Stimulated activated CD8-positive, alpha-beta memory T cell treated with anti-CD3 and anti-CD28 coated beads, Interleukin-4, amount 100 ng/mL, for 1 hour (primary cell): ENCODE data around the gene SSC5D.
"Not testable (repeated sequence)": the region's sequence is repeated elsewhere in the genome, so short reads cannot be mapped to it uniquely, and the experiment has no call there.

ENCODE experiments used
- DNase-seq, 2 donors: peaks; one replicate each; pipeline ENCODE4 v3.0.0-alpha.2; 2020; ENCODE audit warnings: low read depth in 2 of 2, low spot score in 1 of 2

Gene SSC5D

DNA sequence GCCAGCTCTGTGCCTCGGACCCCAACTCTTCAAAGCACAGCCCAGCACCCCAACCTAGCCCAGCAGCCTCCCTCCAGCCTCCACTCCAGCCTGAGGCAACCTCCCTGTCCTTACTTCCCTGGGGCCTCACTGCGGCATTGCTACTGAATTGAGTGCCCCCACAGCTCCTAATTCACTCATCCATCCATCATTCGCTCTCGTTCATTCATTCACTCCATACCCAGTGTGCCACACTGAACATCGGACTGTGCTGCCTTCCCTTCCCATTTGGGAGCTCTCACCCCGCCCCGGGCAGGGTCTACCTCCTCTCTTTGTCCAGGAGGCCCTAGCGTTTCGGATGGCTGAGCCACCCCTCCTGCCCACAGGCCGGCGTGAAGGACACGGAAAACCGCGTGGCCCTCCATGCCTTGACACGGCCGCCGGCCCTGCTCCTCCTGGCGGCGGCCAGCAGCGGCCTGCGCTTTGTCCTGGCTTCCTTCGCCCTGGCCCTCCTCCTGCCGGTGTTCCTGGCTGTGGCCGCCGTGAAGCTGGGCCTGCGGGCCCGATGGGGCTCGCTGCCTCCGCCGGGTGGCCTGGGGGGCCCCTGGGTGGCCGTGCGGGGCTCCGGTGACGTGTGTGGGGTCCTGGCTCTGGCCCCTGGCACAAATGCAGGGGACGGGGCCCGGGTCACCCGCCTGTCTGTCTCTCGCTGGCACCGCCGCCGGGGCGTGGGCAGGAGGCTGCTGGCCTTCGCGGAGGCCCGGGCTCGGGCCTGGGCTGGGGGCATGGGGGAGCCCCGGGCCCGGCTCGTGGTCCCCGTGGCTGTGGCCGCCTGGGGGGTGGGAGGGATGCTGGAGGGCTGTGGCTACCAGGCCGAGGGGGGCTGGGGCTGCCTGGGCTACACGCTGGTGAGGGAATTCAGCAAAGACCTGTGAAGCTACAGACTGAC is 1.9 kb upstream of the SSC5D start:
- no peak for DNase-seq

DNA sequence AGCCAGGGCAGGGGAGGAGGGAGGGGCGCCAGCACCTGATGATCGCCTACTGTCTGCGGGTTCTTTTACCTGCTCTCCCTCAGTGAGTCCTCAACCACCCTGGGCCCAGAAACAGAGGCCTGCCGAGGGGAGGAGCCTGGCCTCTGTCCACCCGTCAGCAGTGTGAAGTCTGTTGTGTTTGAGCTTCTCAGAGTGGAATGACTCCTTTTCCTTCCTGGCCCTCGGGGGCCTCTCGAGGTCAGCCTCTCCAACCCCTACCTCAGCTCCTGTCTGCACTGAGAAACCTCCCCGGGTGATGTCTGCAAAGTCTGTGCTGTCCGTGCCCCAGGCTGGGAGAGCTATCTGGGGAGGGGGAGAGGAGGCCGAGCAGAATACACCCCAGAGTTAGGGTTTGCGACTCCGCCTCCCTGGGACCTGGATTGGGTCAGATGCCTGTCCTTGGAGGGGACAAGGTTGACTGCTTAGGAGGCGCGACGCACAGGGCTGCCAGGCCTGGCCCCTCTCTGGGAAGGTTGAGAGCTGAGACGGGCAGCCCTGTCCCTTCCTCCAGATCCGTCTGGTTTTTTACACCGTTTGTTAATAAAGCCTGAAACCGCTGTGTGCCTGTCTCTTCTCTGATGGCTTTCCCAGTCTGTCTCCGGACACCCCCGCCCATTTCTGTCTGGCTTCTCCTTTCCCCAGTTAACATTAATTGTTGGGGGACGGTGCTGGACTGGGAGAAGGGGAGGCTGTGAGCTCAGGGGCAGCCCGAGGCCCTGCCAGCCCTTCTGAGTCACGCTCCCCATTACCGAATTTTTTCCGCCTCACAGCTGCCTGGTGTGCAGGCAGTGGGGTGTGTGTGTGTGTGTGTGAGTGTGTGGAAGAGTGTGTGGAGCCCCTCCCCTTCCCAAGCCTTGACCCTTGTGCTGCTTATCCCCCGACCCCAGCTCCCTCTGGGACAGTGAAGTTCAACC is 989 bp upstream of the SSC5D start:
- no peak for DNase-seq

DNA sequence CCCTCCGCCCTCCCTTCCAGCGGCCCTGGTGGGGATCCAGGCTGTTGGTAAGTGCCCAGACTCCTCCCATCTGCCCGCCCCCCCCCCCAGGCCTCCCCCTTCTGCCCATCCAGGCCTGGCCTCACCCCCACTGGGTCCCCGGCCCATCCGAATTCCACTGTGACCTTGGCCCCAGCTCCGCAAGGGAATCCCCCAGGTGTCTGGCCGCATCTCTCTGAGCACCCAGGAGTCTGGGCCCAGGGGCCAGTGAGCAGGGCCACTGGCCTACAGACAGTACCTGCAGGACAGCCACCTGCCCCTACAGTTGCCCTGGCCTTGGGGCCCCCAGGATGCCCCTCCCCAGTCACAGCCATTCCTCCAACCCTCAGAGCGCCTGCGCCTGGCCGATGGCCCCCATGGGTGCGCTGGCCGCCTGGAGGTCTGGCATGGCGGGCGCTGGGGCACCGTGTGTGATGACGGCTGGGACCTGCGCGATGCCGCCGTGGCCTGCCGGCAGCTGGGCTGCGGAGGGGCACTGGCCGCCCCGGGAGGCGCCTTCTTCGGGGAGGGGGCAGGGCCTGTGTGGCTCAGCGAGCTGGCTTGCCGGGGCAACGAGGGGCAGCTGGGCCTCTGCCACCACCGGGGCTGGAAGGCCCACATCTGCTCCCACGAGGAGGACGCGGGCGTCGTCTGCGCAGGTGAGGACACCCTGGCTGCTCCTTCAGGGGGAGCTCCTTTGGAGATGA is 912 bp downstream of the SSC5D start:
- DNase-seq = no peak

DNA sequence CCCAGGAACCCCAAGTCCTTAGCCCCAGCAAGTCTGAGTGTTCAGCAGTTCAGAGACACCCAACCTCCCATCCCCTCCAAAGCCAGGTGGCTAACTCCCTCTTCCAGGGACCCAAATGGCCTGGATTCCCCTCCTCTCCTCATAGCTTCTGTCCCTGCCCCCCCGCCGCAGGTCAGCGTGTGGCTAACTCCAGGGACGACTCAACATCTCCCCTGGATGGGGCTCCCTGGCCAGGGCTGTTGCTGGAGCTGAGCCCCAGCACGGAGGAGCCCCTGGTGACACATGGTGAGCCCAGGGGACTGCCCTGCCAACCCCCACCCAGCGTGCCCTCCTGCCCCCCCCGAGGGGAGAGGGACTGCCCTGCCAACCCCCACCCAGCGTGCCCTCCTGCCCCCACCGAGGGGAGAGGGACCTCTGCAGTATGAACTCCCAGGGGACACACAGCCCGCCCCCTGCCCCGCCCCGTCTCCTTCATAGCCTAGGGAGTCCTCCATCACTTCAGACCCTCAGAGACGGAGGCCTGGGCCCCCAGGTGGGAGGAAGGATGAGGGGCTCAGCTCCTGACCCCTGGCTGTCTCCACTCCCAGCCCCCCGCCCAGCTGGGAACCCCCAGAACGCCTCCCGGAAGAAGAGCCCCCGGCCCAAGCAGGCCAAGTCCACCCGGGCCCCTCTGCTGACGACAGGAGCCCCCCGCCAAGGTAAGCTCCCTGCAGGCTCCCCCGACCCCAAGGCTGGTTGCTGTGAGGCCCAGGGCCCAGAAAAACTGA is 1.7 kb downstream of the SSC5D start:
- DNase-seq = no peak

DNA sequence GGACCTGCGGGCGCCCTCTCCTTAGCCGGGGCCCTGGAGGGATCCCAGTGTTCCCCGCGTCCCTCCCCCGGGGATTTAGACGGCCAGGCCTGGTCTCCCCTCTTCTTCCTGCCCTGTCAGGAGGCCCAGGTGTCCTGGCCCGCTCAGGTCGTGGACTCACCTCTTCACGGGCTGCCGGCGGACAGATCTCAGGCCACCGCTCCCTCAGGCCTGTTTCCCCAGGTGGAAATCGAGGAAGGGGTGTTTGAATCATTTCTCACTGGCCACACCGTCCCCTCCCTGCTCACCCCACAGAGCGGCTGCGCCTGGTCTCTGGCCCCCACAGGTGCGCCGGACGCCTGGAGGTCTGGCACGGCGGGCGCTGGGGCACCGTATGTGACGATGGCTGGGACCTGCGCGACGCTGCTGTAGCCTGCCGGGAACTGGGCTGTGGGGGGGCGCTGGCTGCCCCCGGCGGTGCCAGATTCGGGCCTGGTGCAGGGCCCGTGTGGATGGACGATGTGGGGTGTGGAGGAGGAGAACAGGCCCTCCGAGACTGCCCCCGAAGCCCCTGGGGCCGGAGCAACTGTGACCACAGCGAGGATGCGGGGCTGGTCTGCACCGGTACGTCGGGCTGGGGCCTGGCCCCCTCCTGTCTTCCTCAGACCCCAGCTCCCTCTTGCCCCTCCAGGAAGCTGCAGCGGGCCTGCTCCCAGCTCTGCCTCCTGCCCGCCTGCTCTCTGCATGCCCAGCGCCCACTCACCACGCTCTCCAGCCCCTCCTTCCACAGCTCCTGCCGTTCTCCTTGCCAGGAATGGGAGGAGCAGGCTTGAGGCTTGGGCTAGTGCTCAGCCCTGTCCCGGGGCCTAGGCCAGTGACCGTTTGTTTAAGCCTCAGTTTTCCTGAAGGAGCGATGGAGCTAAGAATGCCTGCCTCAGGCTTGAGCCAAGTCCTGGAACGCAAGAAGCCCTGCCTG is 2.5 kb downstream of the SSC5D start:
- no peak for DNase-seq

DNA sequence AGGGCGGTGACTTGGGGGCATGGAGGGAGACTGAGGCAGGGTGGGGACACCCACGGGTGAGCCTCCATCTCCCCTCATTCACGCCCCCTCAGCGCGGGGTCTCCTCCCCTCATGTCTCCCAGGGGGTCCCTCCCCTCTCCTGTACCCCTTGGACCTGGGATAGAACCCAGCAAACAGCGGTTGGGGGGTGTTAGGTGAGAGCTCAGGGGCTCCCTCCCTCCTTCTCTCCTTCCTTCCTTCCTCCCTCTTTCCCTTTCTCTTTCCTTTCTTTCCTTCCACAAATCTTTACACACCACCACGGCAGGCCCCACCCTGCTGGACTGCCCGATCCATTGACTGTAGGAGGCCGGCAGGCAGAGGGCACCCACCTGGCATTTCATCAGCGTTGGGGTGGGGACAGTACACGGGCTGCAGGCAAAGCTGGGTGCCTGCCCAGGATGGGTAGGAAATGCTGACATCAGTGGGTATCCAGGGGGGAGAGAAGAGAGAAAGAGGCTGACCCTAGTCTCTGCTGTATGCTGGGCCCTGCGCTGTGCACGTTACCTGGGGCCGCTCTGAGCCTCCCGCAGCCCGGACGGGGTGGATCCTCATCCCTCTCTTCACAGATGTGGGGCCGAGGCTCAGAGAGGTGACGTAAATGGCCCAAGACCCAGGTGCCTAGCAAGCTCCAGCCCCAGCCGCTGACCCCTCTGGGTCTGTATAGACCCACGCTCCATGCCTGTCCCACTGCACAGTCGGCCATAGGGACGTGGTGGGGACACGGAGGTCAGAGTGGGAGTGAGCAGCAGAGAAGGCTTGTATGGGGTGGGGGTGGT is 3.5 kb downstream of the SSC5D start:
- no peak for DNase-seq

DNA sequence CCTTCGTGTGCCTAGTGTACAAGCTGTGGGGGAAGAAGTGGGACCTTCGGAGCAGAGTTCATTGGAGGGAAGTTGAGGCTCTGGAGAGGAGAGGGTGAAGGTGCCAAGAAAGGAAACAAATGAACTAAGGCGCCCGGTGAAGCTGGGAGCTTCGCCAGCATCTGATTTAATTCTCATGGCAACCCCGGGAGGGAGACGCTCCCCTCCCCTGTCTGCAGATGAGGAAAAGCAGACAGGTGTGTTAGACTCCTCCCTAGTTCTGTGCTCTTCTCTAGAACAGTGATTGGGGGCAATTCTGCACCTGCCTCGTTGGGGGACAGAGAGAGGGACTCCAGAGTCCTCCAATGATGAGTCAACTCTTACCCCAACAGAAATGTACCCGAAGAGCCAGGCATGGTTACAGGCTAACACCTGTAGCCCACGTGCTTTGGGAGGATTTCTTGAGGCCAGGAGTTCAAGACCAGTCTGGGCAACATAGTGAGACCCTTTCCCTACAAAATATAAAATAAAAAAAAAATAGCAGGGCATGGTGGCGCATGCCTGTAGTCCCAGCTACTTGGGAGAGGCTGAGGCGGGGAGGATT is 4.2 kb downstream of the SSC5D start:
- no peak for DNase-seq

DNA sequence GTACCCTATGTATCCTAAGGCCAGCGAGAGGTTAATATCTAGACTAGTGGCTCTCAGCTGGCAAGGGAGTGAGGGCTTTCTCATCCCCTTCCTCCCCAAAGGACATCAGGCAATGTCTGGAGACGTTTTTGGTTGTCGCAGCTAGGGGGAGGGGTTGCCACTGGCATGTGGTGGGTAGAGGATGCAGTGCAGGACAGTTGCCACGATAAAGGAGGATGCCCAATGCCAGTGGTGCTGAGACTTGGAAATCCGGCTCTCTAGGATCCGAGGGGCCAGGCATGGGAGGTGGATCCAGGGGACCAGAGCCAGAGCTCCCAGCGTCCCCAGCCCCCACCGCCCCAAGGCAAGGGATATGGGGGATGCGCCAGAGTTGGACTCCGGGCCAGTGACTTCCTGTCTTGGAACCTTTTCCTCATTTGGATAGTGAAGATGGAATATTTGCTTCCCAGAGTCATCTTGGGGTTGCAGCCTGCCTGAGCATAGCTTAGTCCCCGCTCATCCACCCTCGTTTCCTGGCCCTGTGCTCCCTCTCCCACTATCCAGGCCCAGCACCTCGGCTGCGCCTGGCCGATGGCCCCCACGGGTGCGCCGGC is 4.9 kb downstream of the SSC5D start:
- no peak for DNase-seq

DNA sequence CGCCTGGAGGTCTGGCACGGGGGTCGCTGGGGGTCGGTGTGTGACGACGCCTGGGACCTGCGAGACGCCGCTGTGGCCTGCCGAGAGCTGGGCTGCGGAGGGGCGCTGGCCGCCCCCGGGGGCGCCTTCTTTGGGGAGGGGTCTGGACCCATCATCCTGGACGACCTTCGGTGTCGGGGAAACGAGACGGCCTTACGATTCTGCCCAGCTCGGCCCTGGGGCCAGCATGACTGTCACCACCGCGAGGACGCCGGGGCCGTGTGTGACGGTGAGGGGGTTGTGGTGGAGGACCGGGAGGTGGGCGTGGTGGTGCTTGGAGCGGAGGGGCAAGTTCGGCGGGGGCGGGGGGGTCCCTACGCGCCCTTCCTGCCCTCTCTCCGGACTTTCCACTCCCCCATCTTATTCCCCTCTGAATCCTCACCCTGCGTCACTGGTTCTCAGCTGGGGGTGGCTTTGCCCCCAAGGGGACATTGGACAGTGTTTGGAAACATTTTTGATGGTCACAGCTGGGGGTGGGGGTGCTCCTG is 5.5 kb downstream of the SSC5D start:
- DNase-seq = no peak

DNA sequence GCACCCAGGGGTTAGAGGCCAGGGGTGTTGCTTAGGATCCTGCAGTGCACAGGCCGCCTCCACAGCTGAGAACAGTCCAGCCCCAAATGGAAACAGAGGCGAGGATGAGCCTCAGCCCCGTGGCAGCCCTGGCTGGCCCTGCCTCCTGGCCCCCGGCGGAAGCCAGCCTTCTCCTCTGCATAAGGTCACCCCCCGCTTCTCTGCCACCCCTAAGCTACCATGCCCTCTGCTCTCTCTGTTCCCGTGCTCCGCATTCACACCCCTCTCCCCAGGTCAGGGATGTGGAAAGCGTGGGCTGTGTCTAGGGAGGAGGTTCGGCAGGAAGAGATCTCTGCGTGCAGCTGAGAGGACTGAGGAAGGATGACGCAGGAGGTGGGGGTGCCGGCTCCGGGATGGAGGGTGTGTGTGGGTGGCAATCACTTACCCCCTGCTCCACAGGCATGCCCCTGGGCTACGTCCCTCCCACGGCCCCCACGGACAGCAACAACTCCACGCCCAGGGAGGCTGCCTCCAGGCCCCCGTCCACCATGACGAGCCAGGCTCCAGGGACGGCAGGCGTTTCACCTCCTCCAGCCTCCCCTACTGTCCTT is 6.0 kb downstream of the SSC5D start:
- DNase-seq = no peak

DNA sequence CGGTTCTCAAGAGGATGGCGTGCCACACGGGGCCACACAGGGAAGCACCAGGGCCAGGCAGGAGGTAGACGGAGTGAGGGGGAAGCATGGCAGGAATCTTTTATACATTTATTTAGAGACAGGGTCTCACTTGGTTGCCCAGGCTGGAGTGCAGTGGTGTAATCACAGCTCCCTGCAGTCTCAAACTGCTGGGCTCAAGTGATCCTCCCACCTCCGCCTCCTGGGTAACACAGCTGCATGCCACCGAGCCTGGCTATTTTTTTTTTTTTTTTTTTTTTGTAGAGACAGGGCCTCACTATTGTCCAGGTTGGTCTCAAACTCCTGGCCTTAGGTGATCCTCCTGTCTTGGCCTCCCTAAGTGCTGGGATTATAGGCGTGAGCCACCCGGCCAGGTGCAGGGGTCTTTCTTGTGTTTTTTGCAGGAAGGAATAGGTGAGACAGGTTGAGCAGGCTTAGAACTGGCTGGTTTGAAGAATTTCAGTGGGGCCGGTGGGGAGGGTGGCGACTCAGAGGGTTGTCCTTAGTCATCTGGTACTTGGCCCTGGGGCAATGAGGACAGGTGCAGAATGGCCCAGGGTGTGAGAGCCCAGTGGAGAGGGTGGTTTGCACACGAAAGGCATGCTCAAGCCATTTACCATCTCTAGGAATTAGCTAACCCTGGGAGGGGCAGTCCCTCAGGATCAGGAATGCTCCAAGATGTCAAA is 7.6 kb downstream of the SSC5D start:
- DNase-seq = no peak

DNA sequence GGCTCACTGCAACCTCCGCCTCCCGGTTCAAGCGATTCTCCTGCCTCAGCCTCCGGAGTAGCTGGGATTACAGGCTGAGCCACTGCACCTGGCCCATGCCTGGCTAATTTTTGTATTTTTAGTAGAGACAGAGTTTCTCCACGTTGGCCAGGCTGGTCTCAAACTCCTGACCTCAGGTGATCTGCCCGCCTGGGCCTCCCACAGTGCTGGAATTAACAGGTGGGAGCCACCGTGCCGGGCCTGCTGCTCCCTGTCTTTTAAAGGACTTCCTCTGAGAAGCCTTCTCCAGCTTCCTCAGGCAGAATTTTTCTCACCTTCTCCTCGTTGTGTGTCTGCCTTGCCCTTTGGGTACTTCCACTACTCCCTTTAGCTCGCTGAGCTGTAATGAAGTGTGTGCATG is 8.6 kb downstream of the SSC5D start:
- not testable (repeated sequence) for DNase-seq

DNA sequence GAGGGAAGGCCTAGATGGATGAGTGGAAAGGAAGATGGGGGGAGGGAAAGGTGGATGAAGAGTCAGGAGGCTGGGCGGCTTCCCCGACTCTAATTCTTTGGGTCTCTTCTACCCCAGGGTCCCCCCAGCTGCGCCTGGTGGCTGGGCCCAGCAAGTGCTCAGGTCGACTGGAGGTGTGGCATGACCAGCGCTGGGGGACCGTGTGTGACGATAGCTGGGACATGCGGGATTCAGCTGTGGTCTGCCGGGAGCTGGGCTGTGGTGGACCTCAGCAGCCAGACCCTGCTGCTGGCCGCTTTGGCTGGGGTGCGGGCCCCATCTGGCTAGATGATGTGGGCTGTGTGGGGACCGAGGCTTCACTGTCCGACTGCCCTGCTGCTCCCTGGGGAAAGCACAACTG is 9.5 kb downstream of the SSC5D start:
- DNase-seq = no peak

DNA sequence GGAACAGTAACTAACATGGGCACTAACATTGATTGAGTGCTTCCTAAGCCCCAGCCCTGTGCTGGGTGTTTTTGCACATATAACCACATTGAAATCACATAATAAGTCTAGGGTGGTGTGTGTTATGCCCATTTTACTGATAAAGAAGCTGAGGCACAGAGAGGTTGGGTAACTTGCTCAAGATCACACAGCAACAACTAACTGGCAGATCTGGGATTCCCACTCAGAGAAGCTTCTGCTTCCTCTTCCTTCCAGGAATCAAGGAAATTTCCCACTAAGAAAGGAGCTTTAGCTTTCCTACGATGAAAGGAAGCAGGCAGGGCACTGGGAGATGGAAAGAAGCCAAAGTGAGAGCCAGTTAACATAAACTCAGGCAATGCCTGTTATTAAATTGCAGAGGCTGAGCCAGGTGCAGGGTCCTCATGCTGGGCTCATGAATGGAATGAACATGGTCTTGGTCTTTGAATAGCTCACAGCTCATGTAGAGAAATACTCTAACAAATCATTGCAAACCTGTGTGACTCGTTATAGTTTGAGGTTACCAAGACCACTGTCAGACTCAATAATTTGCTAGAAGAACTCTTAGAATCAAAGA is 10.1 kb downstream of the SSC5D start:
- DNase-seq = no peak

DNA sequence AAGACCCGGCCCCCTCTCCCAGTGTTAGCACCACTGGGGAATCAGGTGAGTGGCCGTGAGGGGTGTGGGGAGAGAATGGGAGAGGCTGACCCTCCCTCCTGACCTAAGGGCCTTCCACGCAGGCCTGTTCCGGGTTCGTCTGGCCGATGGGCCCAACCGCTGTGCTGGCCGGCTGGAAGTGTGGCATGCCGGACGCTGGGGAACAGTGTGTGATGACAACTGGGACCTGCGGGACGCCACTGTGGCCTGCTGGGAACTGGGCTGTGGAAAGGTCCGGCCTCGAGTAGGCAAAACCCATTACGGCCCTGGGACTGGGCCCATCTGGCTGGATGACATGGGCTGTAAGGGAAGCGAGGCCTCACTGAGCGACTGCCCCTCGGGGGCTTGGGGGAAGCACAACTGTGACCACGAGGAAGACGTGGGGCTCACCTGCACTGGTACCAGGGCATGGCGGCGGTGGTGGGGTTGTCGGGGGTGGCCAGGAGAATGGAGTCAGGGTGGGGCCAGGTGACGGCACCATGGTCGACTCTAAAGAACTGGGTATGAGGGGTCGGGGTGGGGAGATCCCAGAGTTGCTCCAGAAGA is 12.2 kb downstream of the SSC5D start:
- DNase-seq = no peak
